ENCODE measurements around the gene RIPOR1. TPM values are rescaled to one million over a fixed set of nuclear protein-coding genes. Genes with fewer than 3 reads are reported as not detected.

Gene RIPOR1
- total and polyA plus RNA-seq, 2 donors = 5.7 to 25.4 TPM

GRCh38 chr16:67546761-67547422 lies 18.3 kb downstream of the RIPOR1 start:
- WGBS = 3% methylated on average over 7 of the region's 7 CpGs

GRCh38 chr16:67547423-67548264 lies 19.0 kb downstream of the RIPOR1 start:
- peak overlapping the region; percentile 98 to 100 for H3K27ac ChIP-seq (ENCODE audit: low read depth in 1 of 2, low read length in 1 of 2)
- DNase-seq (ENCODE audit: low read depth in 6 of 9, low spot score in 9 of 9) = peak; percentile 85 to 98 (median 93)
- 4% methylated on average over 16 of the region's 16 CpGs for WGBS
- H3K9me3 ChIP-seq (ENCODE audit: control insufficient read depth in 2 of 2, insufficient read depth in 1 of 2, low read length in 1 of 2) = no peaks in the 10 kb centered on the region
- peaks cover 70 to 100% of the 10 kb centered on the region in 2 donors for H3K4me1 ChIP-seq (ENCODE audit: control insufficient read depth in 2 of 2, insufficient read depth in 2 of 2, low read length in 2 of 2)
- peaks cover 27 to 52% of the 10 kb centered on the region in 2 donors for H3K36me3 ChIP-seq (ENCODE audit: control insufficient read depth in 2 of 2, insufficient read depth in 2 of 2, low read length in 1 of 2)
- no peaks in the 10 kb centered on the region for H3K27me3 ChIP-seq (ENCODE audit: control insufficient read depth in 2 of 2, insufficient read depth in 1 of 2, low read length in 1 of 2)
- peak overlapping the region; percentile 58 to 76 for H3K4me3 ChIP-seq (ENCODE audit: low read length in 2 of 2)

More at GRCh38 chr16:67546761-67547422, 18.3 kb downstream of the RIPOR1 start:
- H3K4me1 ChIP-seq (ENCODE audit: control insufficient read depth in 2 of 2, insufficient read depth in 2 of 2, low read length in 2 of 2) = peaks cover 67 to 100% of the 10 kb centered on the region in 2 donors
- peak overlapping the region; percentile 98 to 100 for H3K27ac ChIP-seq (ENCODE audit: low read depth in 1 of 2, low read length in 1 of 2)
- H3K4me3 ChIP-seq (ENCODE audit: low read length in 2 of 2) = peak overlapping the region; percentile 58 to 76
- no peaks in the 10 kb centered on the region for H3K27me3 ChIP-seq (ENCODE audit: control insufficient read depth in 2 of 2, insufficient read depth in 1 of 2, low read length in 1 of 2)
- peaks cover 33 to 52% of the 10 kb centered on the region in 2 donors for H3K36me3 ChIP-seq (ENCODE audit: control insufficient read depth in 2 of 2, insufficient read depth in 2 of 2, low read length in 1 of 2)
- DNase-seq (ENCODE audit: low read depth in 6 of 9, low spot score in 9 of 9) = peak in 7 of 9 donors; percentile 74 to 91 (median 85)
- no peaks in the 10 kb centered on the region for H3K9me3 ChIP-seq (ENCODE audit: control insufficient read depth in 2 of 2, insufficient read depth in 1 of 2, low read length in 1 of 2)

GRCh38 chr16:67548265-67549126 lies 19.9 kb downstream of the RIPOR1 start:
- Histone ChIP-seq H3K27me3 (ENCODE audit: control insufficient read depth in 2 of 2, insufficient read depth in 1 of 2, low read length in 1 of 2) (no peaks in the 10 kb centered on the region), H3K4me3 (ENCODE audit: low read length in 2 of 2) (peak overlapping the region; percentile 58 to 76), H3K9me3 (ENCODE audit: control insufficient read depth in 2 of 2, insufficient read depth in 1 of 2, low read length in 1 of 2) (no peaks in the 10 kb centered on the region), H3K4me1 (ENCODE audit: control insufficient read depth in 2 of 2, insufficient read depth in 2 of 2, low read length in 2 of 2) (peaks cover 71 to 100% of the 10 kb centered on the region in 2 donors), H3K27ac (ENCODE audit: low read depth in 1 of 2, low read length in 1 of 2) (peak overlapping the region; percentile 98 to 100), H3K36me3 (ENCODE audit: control insufficient read depth in 2 of 2, insufficient read depth in 2 of 2, low read length in 1 of 2) (peaks cover 21 to 51% of the 10 kb centered on the region in 2 donors)
- peak in 2 of 9 donors; percentile 46 to 70 for DNase-seq (ENCODE audit: low read depth in 6 of 9, low spot score in 9 of 9)
- 61% methylated on average over 4 of the region's 4 CpGs for WGBS

GRCh38 chr16:67549240-67549639 lies 20.6 kb downstream of the RIPOR1 start:
- no peaks in the 10 kb centered on the region for H3K9me3 ChIP-seq (ENCODE audit: control insufficient read depth in 2 of 2, insufficient read depth in 1 of 2, low read length in 1 of 2)
- WGBS = 62% methylated on average over 4 of the region's 4 CpGs
- H3K27ac ChIP-seq (ENCODE audit: low read depth in 1 of 2, low read length in 1 of 2) = peak overlapping the region; percentile 98 to 100
- peak in 1 of 9 donors; percentile 40 for DNase-seq (ENCODE audit: low read depth in 6 of 9, low spot score in 9 of 9)
- H3K27me3 ChIP-seq (ENCODE audit: control insufficient read depth in 2 of 2, insufficient read depth in 1 of 2, low read length in 1 of 2) = no peaks in the 10 kb centered on the region
- no peak overlapping the region for H3K4me3 ChIP-seq (ENCODE audit: low read length in 2 of 2)
- peaks cover 74 to 99% of the 10 kb centered on the region in 2 donors for H3K4me1 ChIP-seq (ENCODE audit: control insufficient read depth in 2 of 2, insufficient read depth in 2 of 2, low read length in 2 of 2)
- peaks cover 14 to 50% of the 10 kb centered on the region in 2 donors for H3K36me3 ChIP-seq (ENCODE audit: control insufficient read depth in 2 of 2, insufficient read depth in 2 of 2, low read length in 1 of 2)

GRCh38 chr16:67549936-67550335 lies 21.3 kb downstream of the RIPOR1 start:
- peaks cover 9 to 45% of the 10 kb centered on the region in 2 donors for H3K36me3 ChIP-seq (ENCODE audit: control insufficient read depth in 2 of 2, insufficient read depth in 2 of 2, low read length in 1 of 2)
- H3K9me3 ChIP-seq (ENCODE audit: control insufficient read depth in 2 of 2, insufficient read depth in 1 of 2, low read length in 1 of 2) = no peaks in the 10 kb centered on the region
- no peak overlapping the region for H3K4me3 ChIP-seq (ENCODE audit: low read length in 2 of 2)
- peak in 1 of 9 donors; percentile 27 for DNase-seq (ENCODE audit: low read depth in 6 of 9, low spot score in 9 of 9)
- H3K27ac ChIP-seq (ENCODE audit: low read depth in 1 of 2, low read length in 1 of 2) = peak overlapping the region; percentile 50 to 100
- H3K27me3 ChIP-seq (ENCODE audit: control insufficient read depth in 2 of 2, insufficient read depth in 1 of 2, low read length in 1 of 2) = no peaks in the 10 kb centered on the region
- peaks cover 76 to 99% of the 10 kb centered on the region in 2 donors for H3K4me1 ChIP-seq (ENCODE audit: control insufficient read depth in 2 of 2, insufficient read depth in 2 of 2, low read length in 2 of 2)
- 88% methylated on average over 1 of the region's 1 CpG for WGBS

- Histone ChIP-seq H3K27ac (ENCODE audit: low read depth in 1 of 2, low read length in 1 of 2) (peak overlapping the region in 1 of 2 donors; percentile 14), H3K27me3 (ENCODE audit: control insufficient read depth in 2 of 2, insufficient read depth in 1 of 2, low read length in 1 of 2) (no peaks in the 10 kb centered on the region), H3K4me3 (ENCODE audit: low read length in 2 of 2) (no peak overlapping the region), H3K9me3 (ENCODE audit: control insufficient read depth in 2 of 2, insufficient read depth in 1 of 2, low read length in 1 of 2) (no peaks in the 10 kb centered on the region), H3K36me3 (ENCODE audit: control insufficient read depth in 2 of 2, insufficient read depth in 2 of 2, low read length in 1 of 2) (peaks cover 4 to 36% of the 10 kb centered on the region in 2 donors), H3K4me1 (ENCODE audit: control insufficient read depth in 2 of 2, insufficient read depth in 2 of 2, low read length in 2 of 2) (peaks cover 77 to 98% of the 10 kb centered on the region in 2 donors)
- 97% methylated on average over 2 of the region's 2 CpGs for WGBS
- no peak for DNase-seq (ENCODE audit: low read depth in 6 of 9, low spot score in 9 of 9)
Observed at GRCh38 chr16:67551091-67551490, 22.5 kb downstream of the RIPOR1 start.

- Histone ChIP-seq H3K36me3 (ENCODE audit: control insufficient read depth in 2 of 2, insufficient read depth in 2 of 2, low read length in 1 of 2) (peaks cover 4 to 36% of the 10 kb centered on the region in 2 donors), H3K27me3 (ENCODE audit: control insufficient read depth in 2 of 2, insufficient read depth in 1 of 2, low read length in 1 of 2) (no peaks in the 10 kb centered on the region), H3K4me1 (ENCODE audit: control insufficient read depth in 2 of 2, insufficient read depth in 2 of 2, low read length in 2 of 2) (peaks cover 74 to 97% of the 10 kb centered on the region in 2 donors), H3K4me3 (ENCODE audit: low read length in 2 of 2) (no peak overlapping the region), H3K9me3 (ENCODE audit: control insufficient read depth in 2 of 2, insufficient read depth in 1 of 2, low read length in 1 of 2) (no peaks in the 10 kb centered on the region), H3K27ac (ENCODE audit: low read depth in 1 of 2, low read length in 1 of 2) (peak overlapping the region; percentile 73 to 94)
- WGBS = 98% methylated on average over 2 of the region's 2 CpGs
- DNase-seq (ENCODE audit: low read depth in 6 of 9, low spot score in 9 of 9) = peak in 1 of 9 donors; percentile 47
Observed at GRCh38 chr16:67551972-67552371, 23.3 kb downstream of the RIPOR1 start.

- H3K27ac ChIP-seq (ENCODE audit: low read depth in 1 of 2, low read length in 1 of 2) = peak overlapping the region; percentile 73 to 94
- peaks cover 4 to 36% of the 10 kb centered on the region in 2 donors for H3K36me3 ChIP-seq (ENCODE audit: control insufficient read depth in 2 of 2, insufficient read depth in 2 of 2, low read length in 1 of 2)
- no peak overlapping the region for H3K4me3 ChIP-seq (ENCODE audit: low read length in 2 of 2)
- H3K27me3 ChIP-seq (ENCODE audit: control insufficient read depth in 2 of 2, insufficient read depth in 1 of 2, low read length in 1 of 2) = no peaks in the 10 kb centered on the region
- WGBS = 19% methylated on average over 4 of the region's 4 CpGs
- no peaks in the 10 kb centered on the region for H3K9me3 ChIP-seq (ENCODE audit: control insufficient read depth in 2 of 2, insufficient read depth in 1 of 2, low read length in 1 of 2)
- DNase-seq (ENCODE audit: low read depth in 6 of 9, low spot score in 9 of 9) = peak in 2 of 9 donors; percentile 26 to 72
- H3K4me1 ChIP-seq (ENCODE audit: control insufficient read depth in 2 of 2, insufficient read depth in 2 of 2, low read length in 2 of 2) = peaks cover 74 to 97% of the 10 kb centered on the region in 2 donors
Observed at GRCh38 chr16:67552476-67552875, 23.8 kb downstream of the RIPOR1 start.
